Stimulated activated CD4-positive, alpha-beta T cell treated with anti-CD3 and anti-CD28 coated beads, Interleukin-4, amount 100 ng/mL, for 1 hour (primary cell): ENCODE results near the gene PAX8.

Source experiments
- DNase-seq: peaks from one replicate; pipeline ENCODE4 v3.0.0-alpha.2; 2020

The PAX8 gene

GRCh38 chr2:113260991-113261390 lies 17.7 kb downstream of the PAX8 start:
- DNase-seq: no peak

GRCh38 chr2:113258471-113259147 lies 20.1 kb downstream of the PAX8 start:
- no peak for DNase-seq

- no peak for DNase-seq
Measured at GRCh38 chr2:113257516-113258264, 21.0 kb downstream of the PAX8 start.

GRCh38 chr2:113255140-113256070 lies 23.3 kb downstream of the PAX8 start:
- no peak for DNase-seq

- no peak for DNase-seq
Measured at GRCh38 chr2:113253453-113253852, 25.3 kb downstream of the PAX8 start.

GRCh38 chr2:113252047-113252590 lies 26.6 kb downstream of the PAX8 start:
- DNase-seq: no peak

- DNase-seq: no peak
Measured at GRCh38 chr2:113251118-113251517, 27.6 kb downstream of the PAX8 start.

- DNase-seq: peak; percentile 71
Measured at GRCh38 chr2:113248997-113249770, 29.5 kb downstream of the PAX8 start.

GRCh38 chr2:113246606-113247005 lies 32.1 kb downstream of the PAX8 start:
- DNase-seq: no peak

GRCh38 chr2:113245276-113245711 lies 33.4 kb downstream of the PAX8 start:
- no peak for DNase-seq

GRCh38 chr2:113242327-113242726 lies 36.4 kb downstream of the PAX8 start:
- DNase-seq: no peak

- peak; percentile 47 for DNase-seq
Measured at GRCh38 chr2:113240915-113241911, 37.5 kb downstream of the PAX8 start.

GRCh38 chr2:113240150-113240914 lies 38.4 kb downstream of the PAX8 start:
- no peak for DNase-seq

GRCh38 chr2:113238871-113239839 lies 39.6 kb downstream of the PAX8 start:
- no peak for DNase-seq

- no peak for DNase-seq
Measured at GRCh38 chr2:113237604-113238160, 41.0 kb downstream of the PAX8 start.

- no peak for DNase-seq
Measured at GRCh38 chr2:113236367-113237159, 42.2 kb downstream of the PAX8 start.
